Measurements from ENCODE around the gene SERPINB6. TPM values are rescaled to one million over a fixed set of nuclear protein-coding genes. Genes with fewer than 3 reads are reported as not detected.

Gene SERPINB6
- total and polyA plus RNA-seq, 2 of the 4 experiments (the other 2 are of a cell fraction), result 37.1 to 91.1 TPM

DNA sequence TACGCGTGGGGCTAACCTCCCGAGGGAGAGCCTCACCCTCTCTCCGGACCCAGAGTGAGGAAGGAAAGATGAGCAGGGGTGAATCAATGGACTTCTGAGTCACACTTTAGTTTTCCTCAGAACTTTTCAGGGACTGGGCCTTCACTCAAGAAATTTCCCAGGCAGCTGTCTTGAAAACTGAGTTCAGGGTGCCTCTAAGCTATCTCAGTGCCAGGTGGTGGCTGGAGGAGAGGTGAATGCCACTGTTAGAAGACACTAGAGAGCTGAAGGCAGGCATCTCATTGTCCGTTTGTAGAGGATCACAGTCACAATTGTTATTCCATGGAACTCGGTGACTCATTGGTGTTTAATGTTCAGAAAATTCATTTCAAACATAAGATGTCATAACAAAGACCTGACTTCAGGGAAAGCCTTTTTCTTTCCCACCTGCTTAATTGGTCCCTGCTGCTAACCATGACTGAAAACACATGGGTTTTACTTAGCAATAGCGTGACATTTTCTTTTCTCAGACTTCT is 5.3 kb upstream of the SERPINB6 start:
- peak overlapping the region; percentile 4; the same call in 1 of the 2 replicates for H4K5ac ChIP-seq (ENCODE audit: low read depth, low read length)
- ChIA-PET CTCF (interaction anchor here (0.7 to 1.6 kb wide), 3 partner anchors 10 to 24 kb away, joined by 4 to 5 read pairs (median 4); no protein-coding TSS in a partner anchor), POLR2A (ENCODE audit: unreplicated experiment) (no interaction called here)
- H4K91ac ChIP-seq (ENCODE audit: insufficient read depth, low read depth, low read length), result peak overlapping the region; percentile 74
- intact Hi-C loops (cut with micrococcal nuclease) (no loop called here), dilution Hi-C loops (cut with HindIII; ENCODE audit: low sequenced_read_pairs, unreplicated experiment) (no loop called here), in situ Hi-C loops (cut with MboI; ENCODE audit: low sequenced_read_pairs) (no loop called here)
- H3K4me3 ChIP-seq (ENCODE audit: insufficient read depth, low read depth, low read length), result no peak overlapping the region
- peak overlapping the region; percentile 50 for H3K23ac ChIP-seq (ENCODE audit: low read depth, low read length)
- peak overlapping the region; percentile 95 for H2BK120ac ChIP-seq (ENCODE audit: low read depth, low read length)
- H2BK15ac ChIP-seq (ENCODE audit: low read depth, low read length), result peak overlapping the region; percentile 77
- peak overlapping the region; percentile 83 for H2BK5ac ChIP-seq (ENCODE audit: low read depth, low read length, poor library complexity, severe bottlenecking)
- peak overlapping the region; percentile 17 to 71; a peak in 3 of 4 replicates for H4K8ac ChIP-seq (ENCODE audit: low read depth in 2 of 2, low read length in 2 of 2)
- H3K9me3 ChIP-seq (ENCODE audit: control insufficient read depth, insufficient read depth, low read length), result no peaks in the 10 kb centered on the region
- peaks cover 15% of the 10 kb centered on the region for H3K4me1 ChIP-seq (ENCODE audit: control insufficient read depth, insufficient read depth, low read length)
- no peaks in the 10 kb centered on the region for H3K36me3 ChIP-seq (ENCODE audit: control insufficient read depth, insufficient read depth, low read length)
- peaks cover 5% of the 10 kb centered on the region for H3K9me1 ChIP-seq (ENCODE audit: insufficient read depth, low read length)
- H3K14ac ChIP-seq (replicated peaks; ENCODE audit: low read depth, low read length), result peak overlapping the region; percentile 77
- peak overlapping the region; percentile 92 for H3K27ac ChIP-seq (ENCODE audit: insufficient read depth, low read length)
- peak overlapping the region; percentile 87 for H3K4ac ChIP-seq (ENCODE audit: low read depth, low read length)
- peak overlapping the region; percentile 95 for H2BK20ac ChIP-seq (ENCODE audit: low read depth, low read length)
- peak overlapping the region; percentile 18 for H3K4me2 ChIP-seq (ENCODE audit: low read depth, low read length)
- ATAC-seq (ENCODE audit: low read depth), result peak; percentile 61
- no peaks in the 10 kb centered on the region for H3K27me3 ChIP-seq (ENCODE audit: control insufficient read depth, insufficient read depth, low read length)
- BruUV-seq (replicated peaks), result no TSS peak
- no peaks in the 10 kb centered on the region for H4K20me1 ChIP-seq (ENCODE audit: insufficient read depth, low read length)
- peak overlapping the region; percentile 6; the same call in 1 of the 2 replicates for H3K18ac ChIP-seq (ENCODE audit: low read depth, low read length)
- peak overlapping the region; percentile 29; the same call in 1 of the 2 replicates for H3K9ac ChIP-seq (ENCODE audit: low read depth, low read length)
- H2AK9ac ChIP-seq (replicated peaks; ENCODE audit: low read depth, low read length, poor library complexity), result peak overlapping the region; percentile 6
- peak; percentile 87 for DNase-seq
- no CpG with 5 or more reads among the region's 7 CpGs for WGBS, 2 experiments (ENCODE audit: extremely low coverage in 2 of 2, insufficient read length in 1 of 2)
- H2AFZ ChIP-seq (replicated peaks; ENCODE audit: low read length, poor library complexity), result peak overlapping the region; percentile 90
- H3K56ac ChIP-seq (ENCODE audit: extremely low read depth, insufficient read depth, low read length), result peak overlapping the region; percentile 84
- peaks cover 0 to 19% of the 10 kb centered on the region in 2 experiments; a peak in 2 of 4 replicates for H3K79me1 ChIP-seq (ENCODE audit: low read depth in 1 of 2, low read length in 2 of 2)
- TF ChIP-seq CTCF (conservative IDR thresholded peaks at IDR 0.05; ENCODE audit: low read depth, low read length) (no peak), FOS (IDR thresholded peaks at IDR 0.05; ENCODE audit: low read depth, low read length) (peak; percentile 66)
- H2AK5ac ChIP-seq (ENCODE audit: low read depth, low read length), result 0 out of 2 replicates have a peak overlapping the region, but pooled peaks have one; percentile 70
